Trophoblast cell (in vitro differentiated cells and primary cell): ENCODE data around the gene DZIP3. TPM values are rescaled to one million over a fixed set of nuclear protein-coding genes. Genes with fewer than 3 reads are reported as not detected.

Experiments used
- DNase-seq, 2 donors: peaks; one replicate each; pipeline ENCODE4 v3.0.0-alpha.2; 2016
- H2AFZ ChIP-seq: 2 replicates; pipeline ENCODE4 v1.6.1; 2013; ENCODE audit warnings: low read length, moderate library complexity, mild to moderate bottlenecking; ENCODE audit not compliant: insufficient read depth, poor library complexity
- H2AK5ac ChIP-seq: 2 replicates; pipeline ENCODE4 v1.6.1; 2013; ENCODE audit warnings: mild to moderate bottlenecking, low read length
- H2BK120ac ChIP-seq: 2 replicates; pipeline ENCODE4 v1.6.1; 2013; ENCODE audit warnings: low read length, mild to moderate bottlenecking, moderate library complexity; ENCODE audit not compliant: insufficient read depth, poor library complexity
- H2BK12ac ChIP-seq: 2 replicates; pipeline ENCODE4 v1.6.1; 2013; ENCODE audit warnings: mild to moderate bottlenecking, low read length, moderate library complexity
- H2BK5ac ChIP-seq: 2 replicates; pipeline ENCODE4 v1.6.1; 2013; ENCODE audit warnings: low read length, low read depth, moderate library complexity, mild to moderate bottlenecking; ENCODE audit not compliant: poor library complexity
- H3K14ac ChIP-seq: 2 replicates; pipeline ENCODE4 v1.6.1; 2013; ENCODE audit warnings: mild to moderate bottlenecking, low read length
- H3K18ac ChIP-seq: 2 replicates; pipeline ENCODE4 v1.6.1; 2013; ENCODE audit warnings: mild to moderate bottlenecking, low read length
- H3K23ac ChIP-seq: 2 replicates; pipeline ENCODE4 v1.6.1; 2013; ENCODE audit warnings: low read length
- H3K27ac ChIP-seq: 2 replicates; pipeline ENCODE4 v1.5.1; 2013; ENCODE audit warnings: low read depth, mild to moderate bottlenecking, inconsistent platforms, low read length, moderate library complexity
- H3K27me3 ChIP-seq: 2 replicates; pipeline ENCODE4 v1.6.1; 2013; ENCODE audit warnings: inconsistent platforms, mild to moderate bottlenecking, low read length, moderate library complexity; ENCODE audit not compliant: insufficient read depth
- H3K36me3 ChIP-seq, 2 experiments: 1 replicate in 1 of 2; 2 replicates in 1 of 2; pipeline ENCODE4 v1.6.1; 2013; ENCODE audit warnings: low read length in 2 of 2, mild to moderate bottlenecking in 2 of 2, moderate library complexity in 1 of 2; ENCODE audit not compliant: insufficient read depth in 2 of 2, control insufficient read depth in 1 of 2
- H3K4ac ChIP-seq: 2 replicates; pipeline ENCODE4 v1.6.1; 2013; ENCODE audit warnings: low read depth, mild to moderate bottlenecking, low read length, moderate library complexity
- H3K4me1 ChIP-seq, 2 experiments: 1 replicate in 1 of 2; 2 replicates in 1 of 2; pipeline ENCODE4 v1.6.1; 2013; ENCODE audit warnings: low read length in 2 of 2, mild to moderate bottlenecking in 2 of 2, moderate library complexity in 1 of 2; ENCODE audit not compliant: insufficient read depth in 2 of 2, control insufficient read depth in 1 of 2
- H3K4me2 ChIP-seq: 2 replicates; pipeline ENCODE4 v1.6.1; 2013; ENCODE audit warnings: inconsistent platforms, mild to moderate bottlenecking, low read length, moderate library complexity
- H3K4me3 ChIP-seq: 2 replicates; pipeline ENCODE4 v1.5.1; 2013; ENCODE audit warnings: mild to moderate bottlenecking, low read depth, low read length, inconsistent platforms
- H3K79me1 ChIP-seq: one replicate; pipeline ENCODE4 v1.6.1; 2013; ENCODE audit warnings: low read length
- H3K79me2 ChIP-seq: 2 replicates; pipeline ENCODE4 v1.6.1; 2013; ENCODE audit warnings: low read length, mild to moderate bottlenecking; ENCODE audit not compliant: control insufficient read depth, insufficient read depth, poor library complexity
- H3K9ac ChIP-seq: 2 replicates; pipeline ENCODE4 v1.6.1; 2013; ENCODE audit warnings: mild to moderate bottlenecking, low read length
- H3K9me3 ChIP-seq: 2 replicates; pipeline ENCODE4 v1.6.1; 2013; ENCODE audit warnings: low read depth, mild to moderate bottlenecking, control low read depth, inconsistent platforms, low read length; ENCODE audit not compliant: insufficient read depth
- H4K12ac ChIP-seq: 2 replicates; pipeline ENCODE4 v1.6.1; 2013; ENCODE audit warnings: low read depth, mild to moderate bottlenecking, low read length, moderate library complexity
- H4K8ac ChIP-seq: 2 replicates; pipeline ENCODE4 v1.6.1; 2013; ENCODE audit warnings: low read depth, mild to moderate bottlenecking, low read length, moderate library complexity
- H4K91ac ChIP-seq: one replicate; pipeline ENCODE4 v1.6.1; 2013; ENCODE audit warnings: low read depth, mild to moderate bottlenecking, low read length, moderate library complexity
- WGBS: extraction: QIAGEN DNeasy Blood & Tissue Kit; methylation state at CpG from one replicate; pipeline ENCODE4 v1.1.7; 2013; ENCODE audit warnings: missing lambda C conversion rate; ENCODE audit not compliant: insufficient read length, insufficient coverage; ENCODE audit errors: extremely low coverage; 5-methylcytosine and 5-hydroxymethylcytosine counted together
- polyA plus RNA-seq: library from polyadenylated mRNA; stranded (reverse); fragments of 200-250 nt; gene quantifications from 2 replicates; pipeline ENCODE4 v1.2.3, GENCODE V29; 2013

DZIP3 gene, protein sequence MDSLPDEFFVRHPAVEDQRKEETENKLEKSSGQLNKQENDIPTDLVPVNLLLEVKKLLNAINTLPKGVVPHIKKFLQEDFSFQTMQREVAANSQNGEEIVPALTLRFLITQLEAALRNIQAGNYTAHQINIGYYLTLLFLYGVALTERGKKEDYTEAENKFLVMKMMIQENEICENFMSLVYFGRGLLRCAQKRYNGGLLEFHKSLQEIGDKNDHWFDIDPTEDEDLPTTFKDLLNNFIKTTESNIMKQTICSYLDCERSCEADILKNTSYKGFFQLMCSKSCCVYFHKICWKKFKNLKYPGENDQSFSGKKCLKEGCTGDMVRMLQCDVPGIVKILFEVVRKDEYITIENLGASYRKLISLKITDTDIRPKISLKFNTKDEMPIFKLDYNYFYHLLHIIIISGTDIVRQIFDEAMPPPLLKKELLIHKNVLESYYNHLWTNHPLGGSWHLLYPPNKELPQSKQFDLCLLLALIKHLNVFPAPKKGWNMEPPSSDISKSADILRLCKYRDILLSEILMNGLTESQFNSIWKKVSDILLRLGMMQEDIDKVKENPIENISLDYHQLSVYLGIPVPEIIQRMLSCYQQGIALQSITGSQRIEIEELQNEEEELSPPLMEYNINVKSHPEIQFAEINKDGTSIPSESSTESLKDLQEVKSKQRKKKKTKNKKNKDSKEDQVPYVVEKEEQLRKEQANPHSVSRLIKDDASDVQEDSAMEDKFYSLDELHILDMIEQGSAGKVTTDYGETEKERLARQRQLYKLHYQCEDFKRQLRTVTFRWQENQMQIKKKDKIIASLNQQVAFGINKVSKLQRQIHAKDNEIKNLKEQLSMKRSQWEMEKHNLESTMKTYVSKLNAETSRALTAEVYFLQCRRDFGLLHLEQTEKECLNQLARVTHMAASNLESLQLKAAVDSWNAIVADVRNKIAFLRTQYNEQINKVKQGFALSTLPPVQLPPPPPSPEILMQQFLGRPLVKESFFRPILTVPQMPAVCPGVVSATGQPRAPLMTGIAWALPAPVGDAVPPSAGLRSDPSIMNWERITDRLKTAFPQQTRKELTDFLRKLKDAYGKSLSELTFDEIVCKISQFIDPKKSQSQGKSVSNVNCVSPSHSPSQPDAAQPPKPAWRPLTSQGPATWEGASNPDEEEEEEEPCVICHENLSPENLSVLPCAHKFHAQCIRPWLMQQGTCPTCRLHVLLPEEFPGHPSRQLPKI
- polyA plus RNA-seq = 13.6 and 15.1 TPM in 2 replicates

DNA sequence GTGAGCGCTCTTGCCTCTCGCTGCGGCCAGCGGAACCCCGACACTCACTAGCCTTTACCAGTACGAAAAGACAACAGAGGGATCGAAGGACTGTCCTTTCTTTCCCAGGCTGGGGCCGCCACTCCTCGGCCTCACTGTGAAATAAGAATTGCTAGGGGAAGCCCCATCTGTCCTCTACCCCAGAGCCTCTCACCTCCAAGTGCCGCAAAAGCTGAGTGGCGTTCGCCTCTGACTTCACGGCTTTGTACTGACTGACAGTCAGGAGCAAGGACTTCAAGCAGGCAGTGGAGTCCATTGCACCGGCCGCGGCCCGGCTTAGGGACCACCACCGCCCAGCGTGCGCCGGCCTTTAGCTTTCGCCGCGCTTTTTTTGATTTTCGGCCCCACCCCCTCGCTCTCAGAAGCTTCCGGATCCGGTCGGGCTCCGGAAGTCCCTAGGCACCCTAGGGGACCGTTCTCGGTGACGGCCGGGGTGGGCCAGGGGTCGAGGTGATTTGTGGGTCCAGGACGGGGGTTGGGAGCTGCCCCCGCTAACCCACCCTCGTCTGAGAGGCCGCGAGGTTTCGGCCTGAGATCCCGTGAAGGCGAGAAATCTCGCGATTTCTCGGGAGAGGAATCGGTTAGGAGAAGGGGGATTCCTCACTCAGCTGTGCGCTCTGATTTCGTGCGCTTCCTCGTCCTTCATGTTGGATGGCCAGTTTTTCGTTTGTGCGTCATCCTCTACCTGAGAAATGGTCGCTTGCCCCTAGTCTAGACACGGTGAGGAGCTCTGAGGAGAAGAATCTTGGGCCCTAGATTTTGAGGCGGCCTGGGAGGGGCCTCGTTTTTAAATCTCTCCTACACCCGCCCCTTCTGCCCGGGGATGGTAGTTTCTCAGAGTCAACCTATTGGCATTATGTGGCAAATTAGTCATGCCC, at the start of gene DZIP3, which contains the start of gene CIP2A:
Gene DZIP3, plus strand, starts transcription at position 642 of the 917 bp plus-strand sequence. CDS start 15,685 bp downstream, outside the sequence.
Gene CIP2A, minus strand, starts transcription at position 358 of the 917 bp plus-strand sequence. Its CDS starts 63 bp downstream, at position 295.
- peak within 1 kb of the TSS; percentile 70 for H2BK5ac ChIP-seq
- H2AFZ ChIP-seq = peak within 1 kb of the TSS; percentile 80
- peak within 1 kb of the TSS; percentile 92 for H3K27ac ChIP-seq
- peak within 1 kb of the TSS; percentile 46 for H4K91ac ChIP-seq
- H3K4me3 ChIP-seq = peak within 1 kb of the TSS; percentile 91
- no peaks in the 10 kb centered on the region for H3K27me3 ChIP-seq
- H3K18ac ChIP-seq = peak within 1 kb of the TSS; percentile 77
- peak within 1 kb of the TSS; percentile 89 for H3K4me2 ChIP-seq
- H3K9me3 ChIP-seq = no peaks in the 10 kb centered on the region
- peaks cover 6% of the 10 kb centered on the region for H3K79me1 ChIP-seq
- peak within 1 kb of the TSS; percentile 21 for H3K23ac ChIP-seq
- H2AK5ac ChIP-seq = no peak within 1 kb of the TSS
- peak within 1 kb of the TSS; percentile 54 for H3K14ac ChIP-seq
- peaks cover 0 to 3% of the 10 kb centered on the region in 2 experiments for H3K4me1 ChIP-seq
- peak; percentile 80 to 94 for DNase-seq
- H4K12ac ChIP-seq = peak within 1 kb of the TSS; percentile 57
- no peak within 1 kb of the TSS for H2BK12ac ChIP-seq
- peak within 1 kb of the TSS; percentile 87 for H4K8ac ChIP-seq
- H2BK120ac ChIP-seq = peak within 1 kb of the TSS; percentile 45
- no peaks in the 10 kb centered on the region for H3K36me3 ChIP-seq
- peaks cover 1% of the 10 kb centered on the region for H3K79me2 ChIP-seq
- WGBS = no CpG with 5 or more reads among the region's 59 CpGs
- H3K4ac ChIP-seq = peak within 1 kb of the TSS; percentile 5
- peak within 1 kb of the TSS; percentile 96 for H3K9ac ChIP-seq

DNA sequence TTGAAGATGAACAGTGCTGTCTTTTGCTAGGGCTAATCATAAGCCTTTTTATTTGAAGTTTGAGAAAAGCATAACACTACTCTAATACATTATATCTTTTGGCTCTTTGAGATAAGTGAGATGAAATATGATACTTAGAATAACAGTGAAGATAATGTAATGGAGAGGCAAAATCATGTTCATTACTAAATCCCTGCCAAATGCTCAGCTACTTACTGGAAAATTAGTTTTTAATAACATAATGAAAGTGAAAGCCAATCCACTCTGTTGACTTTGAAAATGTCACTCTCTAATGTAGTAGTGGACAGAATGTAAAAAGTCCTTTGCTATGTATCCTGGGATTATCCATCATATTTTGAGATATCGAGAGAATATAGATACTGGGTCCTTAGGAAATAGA, 43.3 kb upstream of the DZIP3 start:
- Histone ChIP-seq H3K4me2 (no peak overlapping the region), H2AFZ (no peak overlapping the region), H3K79me1 (no peaks in the 10 kb centered on the region), H4K91ac (no peak overlapping the region), H2BK120ac (no peak overlapping the region), H4K8ac (no peak overlapping the region), H3K23ac (no peak overlapping the region), H2BK12ac (no peak overlapping the region), H3K36me3 (peaks cover 5 to 8% of the 10 kb centered on the region in 2 experiments), H3K4ac (no peak overlapping the region), H2AK5ac (no peak overlapping the region), H3K9ac (no peak overlapping the region), H3K18ac (no peak overlapping the region), H4K12ac (no peak overlapping the region), H3K14ac (no peak overlapping the region), H3K27ac (no peak overlapping the region), H3K27me3 (no peaks in the 10 kb centered on the region), H3K4me3 (no peak overlapping the region), H3K9me3 (peaks cover 4% of the 10 kb centered on the region), H3K4me1 (no peaks in the 10 kb centered on the region), H3K79me2 (no peaks in the 10 kb centered on the region), H2BK5ac (no peak overlapping the region)
- no peak for DNase-seq
- WGBS = no CpG with 5 or more reads among the region's 1 CpG

DNA sequence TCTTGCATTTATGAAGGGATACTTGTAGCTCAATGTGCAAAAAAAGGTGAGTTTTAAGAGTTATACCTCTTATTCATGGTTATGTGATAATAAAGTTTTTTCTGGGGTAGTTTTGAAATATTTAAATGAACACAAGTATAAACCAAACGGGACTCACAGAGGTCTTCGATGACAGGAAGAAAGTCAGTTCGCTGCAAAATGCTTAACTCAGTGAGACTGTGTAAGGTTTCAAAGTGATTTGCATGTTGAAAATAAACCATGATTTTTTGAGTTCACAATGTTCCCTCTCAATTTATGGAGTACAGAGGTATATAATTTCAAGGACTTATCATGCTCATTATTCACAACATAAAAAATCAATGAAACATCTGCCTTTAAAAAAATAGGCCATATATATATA, 42.8 kb upstream of the DZIP3 start:
- Histone ChIP-seq H2BK12ac (no peak overlapping the region), H2AFZ (no peak overlapping the region), H3K9ac (no peak overlapping the region), H3K14ac (no peak overlapping the region), H3K27me3 (no peaks in the 10 kb centered on the region), H3K36me3 (peaks cover 5 to 8% of the 10 kb centered on the region in 2 experiments), H3K79me2 (no peaks in the 10 kb centered on the region), H2AK5ac (no peak overlapping the region), H4K12ac (no peak overlapping the region), H3K18ac (no peak overlapping the region), H4K8ac (no peak overlapping the region), H3K79me1 (no peaks in the 10 kb centered on the region), H3K27ac (no peak overlapping the region), H3K9me3 (peaks cover 4% of the 10 kb centered on the region), H2BK5ac (no peak overlapping the region), H3K23ac (no peak overlapping the region), H3K4me3 (no peak overlapping the region), H3K4me1 (no peaks in the 10 kb centered on the region), H2BK120ac (no peak overlapping the region), H4K91ac (no peak overlapping the region), H3K4me2 (no peak overlapping the region), H3K4ac (no peak overlapping the region)
- DNase-seq = no peak
- no CpG with 5 or more reads among the region's 3 CpGs for WGBS
